ENCODE data around the gene RIPPLY3. TPM values are rescaled to one million over a fixed set of nuclear protein-coding genes. Genes with fewer than 3 reads are reported as not detected.

Gene RIPPLY3
- total and polyA plus RNA-seq, 4 donors = 0.08 to 0.21 (median 0.13) TPM; not detected in 1

DNA sequence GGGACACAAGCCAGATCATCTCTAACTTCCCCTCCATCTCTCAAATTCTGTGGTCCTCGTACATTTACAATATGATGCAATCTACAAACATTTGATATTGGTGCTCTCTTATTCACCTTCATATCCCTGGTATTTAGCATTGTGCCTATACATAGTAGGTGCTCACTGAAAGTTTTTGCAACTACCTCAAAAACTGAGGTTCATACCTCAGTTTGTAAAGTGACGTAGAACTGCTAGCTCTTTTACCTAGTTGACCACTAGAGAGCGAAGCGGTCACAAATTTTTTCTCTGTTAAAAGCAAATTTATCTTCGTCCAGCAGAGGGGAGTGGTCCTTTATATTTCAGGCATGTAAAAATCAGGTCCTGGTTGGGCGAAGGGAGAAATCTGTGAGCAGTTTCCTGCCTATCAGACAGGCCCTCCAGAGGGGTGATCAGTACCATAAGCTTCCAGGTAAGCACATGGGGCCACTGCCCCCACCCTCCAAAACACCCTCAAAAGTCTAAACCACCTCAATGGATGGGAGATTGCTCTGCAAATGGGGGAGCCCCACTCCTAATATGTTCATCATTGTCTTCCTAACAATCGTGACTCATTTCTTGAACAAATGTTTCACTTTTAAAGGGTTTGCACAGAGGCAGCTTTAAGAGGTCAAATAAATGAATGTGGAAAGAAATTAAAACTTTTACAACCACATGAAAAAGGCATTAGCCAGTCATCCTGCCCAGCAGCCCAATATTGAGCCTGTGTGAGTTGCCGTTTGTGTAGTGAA lies 29.4 kb upstream of the RIPPLY3 start:
- H3K4me3 ChIP-seq (ENCODE audit: low read depth in 1 of 3, low read length in 3 of 3) = no peak overlapping the region
- H3K27me3 ChIP-seq (ENCODE audit: control insufficient read depth in 4 of 4, insufficient read depth in 4 of 4, low read length in 3 of 4) = no peaks in the 10 kb centered on the region
- peaks cover 0 to 2% (median 0%) of the 10 kb centered on the region in 4 donors for H3K36me3 ChIP-seq (ENCODE audit: control insufficient read depth in 4 of 4, insufficient read depth in 3 of 4, low read depth in 1 of 4, low read length in 3 of 4)
- DNase-seq (ENCODE audit: low spot score) = no peak
- peaks cover 0 to 16% (median 7%) of the 10 kb centered on the region in 4 donors for H3K4me1 ChIP-seq (ENCODE audit: control insufficient read depth in 4 of 4, insufficient read depth in 4 of 4, low read length in 3 of 4)
- TF ChIP-seq, protein P1, sequence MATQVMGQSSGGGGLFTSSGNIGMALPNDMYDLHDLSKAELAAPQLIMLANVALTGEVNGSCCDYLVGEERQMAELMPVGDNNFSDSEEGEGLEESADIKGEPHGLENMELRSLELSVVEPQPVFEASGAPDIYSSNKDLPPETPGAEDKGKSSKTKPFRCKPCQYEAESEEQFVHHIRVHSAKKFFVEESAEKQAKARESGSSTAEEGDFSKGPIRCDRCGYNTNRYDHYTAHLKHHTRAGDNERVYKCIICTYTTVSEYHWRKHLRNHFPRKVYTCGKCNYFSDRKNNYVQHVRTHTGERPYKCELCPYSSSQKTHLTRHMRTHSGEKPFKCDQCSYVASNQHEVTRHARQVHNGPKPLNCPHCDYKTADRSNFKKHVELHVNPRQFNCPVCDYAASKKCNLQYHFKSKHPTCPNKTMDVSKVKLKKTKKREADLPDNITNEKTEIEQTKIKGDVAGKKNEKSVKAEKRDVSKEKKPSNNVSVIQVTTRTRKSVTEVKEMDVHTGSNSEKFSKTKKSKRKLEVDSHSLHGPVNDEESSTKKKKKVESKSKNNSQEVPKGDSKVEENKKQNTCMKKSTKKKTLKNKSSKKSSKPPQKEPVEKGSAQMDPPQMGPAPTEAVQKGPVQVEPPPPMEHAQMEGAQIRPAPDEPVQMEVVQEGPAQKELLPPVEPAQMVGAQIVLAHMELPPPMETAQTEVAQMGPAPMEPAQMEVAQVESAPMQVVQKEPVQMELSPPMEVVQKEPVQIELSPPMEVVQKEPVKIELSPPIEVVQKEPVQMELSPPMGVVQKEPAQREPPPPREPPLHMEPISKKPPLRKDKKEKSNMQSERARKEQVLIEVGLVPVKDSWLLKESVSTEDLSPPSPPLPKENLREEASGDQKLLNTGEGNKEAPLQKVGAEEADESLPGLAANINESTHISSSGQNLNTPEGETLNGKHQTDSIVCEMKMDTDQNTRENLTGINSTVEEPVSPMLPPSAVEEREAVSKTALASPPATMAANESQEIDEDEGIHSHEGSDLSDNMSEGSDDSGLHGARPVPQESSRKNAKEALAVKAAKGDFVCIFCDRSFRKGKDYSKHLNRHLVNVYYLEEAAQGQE (IDR thresholded peaks at IDR 0.05) = no peak
- TF ChIP-seq SP1 (IDR thresholded peaks at IDR 0.05) = peak; percentile 10
- peak; percentile 91 for TF ChIP-seq RAD21 (IDR thresholded peaks at IDR 0.05)
- no peak for TF ChIP-seq HNF4A (conservative IDR thresholded peaks at IDR 0.05)
- TF ChIP-seq, protein P2, sequence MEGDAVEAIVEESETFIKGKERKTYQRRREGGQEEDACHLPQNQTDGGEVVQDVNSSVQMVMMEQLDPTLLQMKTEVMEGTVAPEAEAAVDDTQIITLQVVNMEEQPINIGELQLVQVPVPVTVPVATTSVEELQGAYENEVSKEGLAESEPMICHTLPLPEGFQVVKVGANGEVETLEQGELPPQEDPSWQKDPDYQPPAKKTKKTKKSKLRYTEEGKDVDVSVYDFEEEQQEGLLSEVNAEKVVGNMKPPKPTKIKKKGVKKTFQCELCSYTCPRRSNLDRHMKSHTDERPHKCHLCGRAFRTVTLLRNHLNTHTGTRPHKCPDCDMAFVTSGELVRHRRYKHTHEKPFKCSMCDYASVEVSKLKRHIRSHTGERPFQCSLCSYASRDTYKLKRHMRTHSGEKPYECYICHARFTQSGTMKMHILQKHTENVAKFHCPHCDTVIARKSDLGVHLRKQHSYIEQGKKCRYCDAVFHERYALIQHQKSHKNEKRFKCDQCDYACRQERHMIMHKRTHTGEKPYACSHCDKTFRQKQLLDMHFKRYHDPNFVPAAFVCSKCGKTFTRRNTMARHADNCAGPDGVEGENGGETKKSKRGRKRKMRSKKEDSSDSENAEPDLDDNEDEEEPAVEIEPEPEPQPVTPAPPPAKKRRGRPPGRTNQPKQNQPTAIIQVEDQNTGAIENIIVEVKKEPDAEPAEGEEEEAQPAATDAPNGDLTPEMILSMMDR (IDR thresholded peaks at IDR 0.05; ENCODE audit: low read depth, low read length, missing input control) = peak; percentile 76
- no peak overlapping the region for H3K27ac ChIP-seq (ENCODE audit: low read depth in 1 of 2, low read length in 2 of 2)
- no peaks in the 10 kb centered on the region for H3K9me3 ChIP-seq (ENCODE audit: control insufficient read depth in 4 of 4, low read length in 3 of 4)
- H3K9ac ChIP-seq (ENCODE audit: low read depth in 1 of 2, low read length in 2 of 2) = no peak overlapping the region
- WGBS = 28% methylated on average over 8 of the region's 8 CpGs

DNA sequence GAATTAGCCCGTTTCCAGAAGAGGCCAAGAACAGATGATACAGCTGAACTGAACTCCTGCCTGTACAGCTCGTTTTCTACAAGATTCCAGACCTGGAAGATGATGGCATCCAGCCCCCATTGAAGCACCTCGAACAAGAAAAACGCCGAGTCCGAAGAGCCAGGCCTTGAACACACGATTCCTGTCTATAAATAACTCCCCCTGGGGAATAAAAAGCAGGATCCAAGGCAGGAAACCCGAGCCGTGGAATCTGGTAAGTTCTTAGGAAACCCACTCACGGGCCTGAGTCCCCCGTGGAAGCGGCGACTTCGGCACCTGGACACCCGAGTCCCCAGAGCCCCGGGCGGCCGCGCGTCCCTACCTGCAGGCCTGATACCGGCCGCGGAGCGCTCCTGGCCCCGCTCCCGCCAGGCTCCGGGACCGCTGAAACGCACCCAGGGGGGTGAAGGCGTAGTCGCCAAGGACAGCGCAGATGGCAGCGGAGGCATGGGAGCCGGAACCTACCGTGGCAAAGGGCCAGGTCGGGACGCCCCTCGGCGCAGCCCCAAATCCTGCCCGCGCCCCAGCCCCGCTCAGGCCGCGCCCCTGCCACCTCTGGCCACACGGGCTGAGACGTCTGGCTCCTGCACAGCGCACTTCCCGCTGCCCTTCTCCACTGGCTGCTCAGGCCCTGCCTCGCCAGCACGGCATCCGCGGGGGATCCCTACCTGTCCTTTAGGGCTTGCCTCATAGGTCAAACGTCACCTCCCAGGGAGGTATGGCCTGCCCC lies 26.0 kb upstream of the RIPPLY3 start:
- H3K9ac ChIP-seq (ENCODE audit: low read depth in 1 of 2, low read length in 2 of 2) = no peak overlapping the region
- peak; percentile 44 for DNase-seq (ENCODE audit: low spot score)
- no peak overlapping the region for H3K27ac ChIP-seq (ENCODE audit: low read depth in 1 of 2, low read length in 2 of 2)
- TF ChIP-seq FOXA2 (IDR thresholded peaks at IDR 0.05) = no peak
- TF ChIP-seq HNF4A (conservative IDR thresholded peaks at IDR 0.05) = no peak
- no peak for TF ChIP-seq FOXA1 (IDR thresholded peaks at IDR 0.05)
- TF ChIP-seq, protein P3, sequence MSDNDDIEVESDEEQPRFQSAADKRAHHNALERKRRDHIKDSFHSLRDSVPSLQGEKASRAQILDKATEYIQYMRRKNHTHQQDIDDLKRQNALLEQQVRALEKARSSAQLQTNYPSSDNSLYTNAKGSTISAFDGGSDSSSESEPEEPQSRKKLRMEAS (IDR thresholded peaks at IDR 0.05) = no peak
- TF ChIP-seq, protein P4, sequence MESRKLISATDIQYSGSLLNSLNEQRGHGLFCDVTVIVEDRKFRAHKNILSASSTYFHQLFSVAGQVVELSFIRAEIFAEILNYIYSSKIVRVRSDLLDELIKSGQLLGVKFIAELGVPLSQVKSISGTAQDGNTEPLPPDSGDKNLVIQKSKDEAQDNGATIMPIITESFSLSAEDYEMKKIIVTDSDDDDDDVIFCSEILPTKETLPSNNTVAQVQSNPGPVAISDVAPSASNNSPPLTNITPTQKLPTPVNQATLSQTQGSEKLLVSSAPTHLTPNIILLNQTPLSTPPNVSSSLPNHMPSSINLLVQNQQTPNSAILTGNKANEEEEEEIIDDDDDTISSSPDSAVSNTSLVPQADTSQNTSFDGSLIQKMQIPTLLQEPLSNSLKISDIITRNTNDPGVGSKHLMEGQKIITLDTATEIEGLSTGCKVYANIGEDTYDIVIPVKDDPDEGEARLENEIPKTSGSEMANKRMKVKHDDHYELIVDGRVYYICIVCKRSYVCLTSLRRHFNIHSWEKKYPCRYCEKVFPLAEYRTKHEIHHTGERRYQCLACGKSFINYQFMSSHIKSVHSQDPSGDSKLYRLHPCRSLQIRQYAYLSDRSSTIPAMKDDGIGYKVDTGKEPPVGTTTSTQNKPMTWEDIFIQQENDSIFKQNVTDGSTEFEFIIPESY (IDR thresholded peaks at IDR 0.05) = no peak
- TF ChIP-seq, protein P5, sequence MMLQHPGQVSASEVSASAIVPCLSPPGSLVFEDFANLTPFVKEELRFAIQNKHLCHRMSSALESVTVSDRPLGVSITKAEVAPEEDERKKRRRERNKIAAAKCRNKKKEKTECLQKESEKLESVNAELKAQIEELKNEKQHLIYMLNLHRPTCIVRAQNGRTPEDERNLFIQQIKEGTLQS (IDR thresholded peaks at IDR 0.05) = no peak
- TF ChIP-seq RXRA (IDR thresholded peaks at IDR 0.05) = no peak
- no peak for TF ChIP-seq HNF4G (IDR thresholded peaks at IDR 0.05)
- TF ChIP-seq, protein P2 (IDR thresholded peaks at IDR 0.05; ENCODE audit: low read depth, low read length, missing input control) = no peak
- TF ChIP-seq, protein P1 (IDR thresholded peaks at IDR 0.05) = no peak
- peaks cover 0 to 16% (median 7%) of the 10 kb centered on the region in 4 donors for H3K4me1 ChIP-seq (ENCODE audit: control insufficient read depth in 4 of 4, insufficient read depth in 4 of 4, low read length in 3 of 4)
- no peaks in the 10 kb centered on the region for H3K9me3 ChIP-seq (ENCODE audit: control insufficient read depth in 4 of 4, low read length in 3 of 4)
- peaks cover 0 to 2% (median 0%) of the 10 kb centered on the region in 4 donors for H3K36me3 ChIP-seq (ENCODE audit: control insufficient read depth in 4 of 4, insufficient read depth in 3 of 4, low read depth in 1 of 4, low read length in 3 of 4)
- 6% methylated on average over 53 of the region's 53 CpGs for WGBS
- H3K4me3 ChIP-seq (ENCODE audit: low read depth in 1 of 3, low read length in 3 of 3) = peak overlapping the region in 2 of 3 donors; percentile 45 to 67
- H3K27me3 ChIP-seq (ENCODE audit: control insufficient read depth in 4 of 4, insufficient read depth in 4 of 4, low read length in 3 of 4) = no peaks in the 10 kb centered on the region
